ENCODE measurements around the gene ZC3H12D. TPM values are rescaled to one million over a fixed set of nuclear protein-coding genes. Genes with fewer than 3 reads are reported as not detected.

Gene ZC3H12D
- total and polyA plus RNA-seq, 9 of the 15 experiments (the other 6 are each of a cell fraction or from before 2014, with no cell fraction given), result 0.04 to 0.27 (median 0.05) TPM; not detected in 3

GRCh38 chr6:149489967-149490366 lies 5.2 kb upstream of the ZC3H12D start:
- BruUV-seq (replicated peaks), result no TSS peak
- in situ Hi-C loops (cut with MboI), result no loop called here

More at GRCh38 chr6:149489967-149490366, 5.2 kb upstream of the ZC3H12D start:
- no peak overlapping the region for H3K4me3 ChIP-seq
- intact Hi-C loops (cut with micrococcal nuclease), result no loop called here
- no peaks in the 10 kb centered on the region for H4K20me1 ChIP-seq (replicated peaks; ENCODE audit: control insufficient read depth, insufficient read depth, low read length)
- H3K4me2 ChIP-seq (ENCODE audit: insufficient read depth, low read length), result no peak overlapping the region
- no peak overlapping the region for H3K27ac ChIP-seq (ENCODE audit: extremely low read depth, low read depth, low read length)
- WGBS (ENCODE audit: insufficient coverage, low coverage, missing lambda C conversion rate), result under 1% methylated on average over 4 of the region's 4 CpGs
- no peak overlapping the region for H3K9ac ChIP-seq (ENCODE audit: insufficient read depth in 1 of 2, low read depth in 2 of 2, low read length in 2 of 2)
- peaks cover 3 to 5% of the 10 kb centered on the region in 2 experiments; a peak in 2 of 5 replicates for H3K4me1 ChIP-seq (replicated peaks in 1 of 2; ENCODE audit: control insufficient read depth in 2 of 2, insufficient read depth in 2 of 2, low read length in 2 of 2)
- no peak for DNase-seq (ENCODE audit: extremely low read depth in 1 of 4, low spot score in 3 of 4)
- CTCF ChIA-PET (ENCODE audit: low intra/inter-chr PET ratio), result no interaction called here
- H3K79me2 ChIP-seq (ENCODE audit: control insufficient read depth, insufficient read depth, low read length), result no peaks in the 10 kb centered on the region
- H3K9me3 ChIP-seq (replicated peaks; ENCODE audit: control insufficient read depth, insufficient read depth, low read depth, low read length), result no peaks in the 10 kb centered on the region
- no peak for FAIRE-seq
- ATAC-seq, result no peak
- no peaks in the 10 kb centered on the region for H3K36me3 ChIP-seq (ENCODE audit: control insufficient read depth, insufficient read depth, low read length)
- no peaks in the 10 kb centered on the region for H3K9me1 ChIP-seq (ENCODE audit: control insufficient read depth, insufficient read depth, low read length)
- TF ChIP-seq SPI1 (IDR thresholded peaks at IDR 0.05; ENCODE audit: borderline replicate concordance, low read depth, low read length), result no peak
- no peak for TF ChIP-seq CREB5 (CRISPR knock-in tag; IDR thresholded peaks at IDR 0.05)
- TF ChIP-seq ZKSCAN1 (IDR thresholded peaks at IDR 0.05; ENCODE audit: low read depth, low read length), result no peak
- no peak for TF ChIP-seq PATZ1 (CRISPR knock-in tag; IDR thresholded peaks at IDR 0.05; ENCODE audit: borderline replicate concordance)
- no peak for TF ChIP-seq SIX5 (IDR thresholded peaks at IDR 0.05; ENCODE audit: borderline replicate concordance in 1 of 2, insufficient read depth in 1 of 2, low read depth in 1 of 2, low read length in 2 of 2)
- no peak for TF ChIP-seq NBN (IDR thresholded peaks at IDR 0.05; ENCODE audit: low read depth)
- TF ChIP-seq BCL6 (CRISPR knock-in tag; IDR thresholded peaks at IDR 0.05), result no peak
- peaks cover 46 to 77% of the 10 kb centered on the region in 2 experiments for H3K27me3 ChIP-seq (ENCODE audit: control insufficient read depth in 2 of 2, insufficient read depth in 2 of 2, low read length in 2 of 2)
- H2AFZ ChIP-seq (ENCODE audit: low read depth, low read length), result no peak overlapping the region
- POLR2A ChIA-PET, result interaction anchor here (1.0 to 2.1 kb wide), 3 partner anchors 13 to 16 kb away, joined by 3 to 10 read pairs (median 5); no protein-coding TSS in a partner anchor

Measured in K562 (cell line).